GM12878 (cell line): ENCODE data around the gene SLC11A2. TPM values are rescaled to one million over a fixed set of nuclear protein-coding genes. Genes with fewer than 3 reads are reported as not detected.

Experiments
- CBX3 ChIP-seq: fragments of 200-600 bp; sonication (generic); IDR thresholded peaks from 2 replicates; pipeline ENCODE4 v1.6.1; 2016; ENCODE audit warnings: low read depth, borderline replicate concordance
- CBX5 ChIP-seq: sonication (generic); IDR thresholded peaks from 2 replicates; pipeline ENCODE4 v1.6.1; 2016; ENCODE audit warnings: low read depth, moderate library complexity, mild to moderate bottlenecking, inconsistent platforms
- CREB1 ChIP-seq: IDR thresholded peaks from 2 replicates; pipeline ENCODE4 v1.6.1; 2012; ENCODE audit warnings: low read depth, mild to moderate bottlenecking, inconsistent platforms
- FOXM1 ChIP-seq: IDR thresholded peaks from 2 replicates; pipeline ENCODE4 v1.6.1; 2012; ENCODE audit warnings: low read depth, mild to moderate bottlenecking, inconsistent platforms, low read length, moderate library complexity
- GABPA ChIP-seq: IDR thresholded peaks from 2 replicates; pipeline ENCODE4 v1.6.1; 2014; ENCODE audit warnings: antibody characterized with exemption, low read depth, mild to moderate bottlenecking, inconsistent platforms
- MYB ChIP-seq: fragments of 150-350 bp; IDR thresholded peaks from 2 replicates; pipeline ENCODE4 v1.6.1; 2014; ENCODE audit warnings: mild to moderate bottlenecking, low read depth, low read length, borderline replicate concordance
- NBN ChIP-seq: fragments of 450-650 bp; IDR thresholded peaks from 2 replicates; pipeline ENCODE4 v1.6.1; 2016
- NR2C2 ChIP-seq: IDR thresholded peaks from 2 replicates; pipeline ENCODE4 v1.6.1; 2011; ENCODE audit warnings: borderline replicate concordance, low read depth; ENCODE audit not compliant: control insufficient read depth, insufficient read length
- PAX8 ChIP-seq: fragments of 450-650 bp; IDR thresholded peaks from 2 replicates; pipeline ENCODE4 v1.6.1; 2017; ENCODE audit warnings: mild to moderate bottlenecking, moderate library complexity
- RAD21 ChIP-seq: IDR thresholded peaks from 2 replicates; pipeline ENCODE4 v1.6.1; 2011; ENCODE audit warnings: mild to moderate bottlenecking, low read depth, low read length, moderate library complexity; ENCODE audit not compliant: insufficient read depth
- RB1 ChIP-seq: fragments of 450-650 bp; formaldehyde crosslinking; IDR thresholded peaks from 2 replicates; pipeline ENCODE4 v1.6.1; 2017; ENCODE audit warnings: mild to moderate bottlenecking, borderline replicate concordance
- RUNX3 ChIP-seq: IDR thresholded peaks from 2 replicates; pipeline ENCODE4 v1.6.1; 2012; ENCODE audit warnings: low read length, inconsistent platforms
- STAT3 ChIP-seq: IDR thresholded peaks from 2 replicates; pipeline ENCODE4 v1.6.1; 2011; ENCODE audit warnings: low read depth, low read length, improper control_type of control experiment
- polyA plus RNA-seq, 11 experiments: library from polyadenylated mRNA; depleted of rRNA in 4 of 11; unstranded in 6 of 11; stranded (reverse) in 5 of 11; fragments of >200 nt; fragmentation: Nextera tagmentation in 4 of 11; fragmentation: Illumina TruSeq in 1 of 11; extraction: Ambion mirVana in 4 of 11; extraction: Trizol in 1 of 11; gene quantifications; 1 replicate in 1 of 11; 2 replicates in 10 of 11; pipeline versions ENCODE4 v1.2.1 to v1.2.3, GENCODE V29; 2011 to 2016; ENCODE audit warnings: inconsistent platforms in 2 of 11, missing spikeins in 2 of 11, low read depth in 1 of 11
- total RNA-seq, 4 experiments: library from RNA; depleted of rRNA in 3 of 4; stranded (reverse); fragments of >200 nt in 3 of 4; fragmentation: Illumina TruSeq in 1 of 4; extraction: Trizol in 1 of 4; gene quantifications; 2 replicates each; pipeline versions ENCODE4 v1.2.1 to v1.2.3, GENCODE V29; 2013 to 2021
- TF ChIP-seq, protein P1 (sequence below): fragments of 150-350 bp; IDR thresholded peaks from 2 replicates; pipeline ENCODE4 v1.6.1; 2016; ENCODE audit warnings: low read depth, low read length
- TF ChIP-seq, protein P2 (sequence below), 3 experiments: IDR thresholded peaks in 2 of 3; conservative IDR thresholded peaks in 1 of 3; 2 replicates each; pipeline ENCODE4 v1.5.1; 2011; ENCODE audit warnings: low read depth in 3 of 3, low read length in 3 of 3, mild to moderate bottlenecking in 3 of 3, control low read depth in 2 of 3, moderate library complexity in 2 of 3, inconsistent platforms in 1 of 3, mixed read lengths in 1 of 3; ENCODE audit not compliant: control insufficient read depth in 2 of 3, insufficient read depth in 1 of 3; ENCODE audit errors: extremely low read depth in 1 of 3
- TF ChIP-seq, protein P3 (sequence below): IDR thresholded peaks from 2 replicates; pipeline ENCODE4 v1.6.1; 2012; ENCODE audit warnings: low read depth, low read length, improper control_type of control experiment
- TF ChIP-seq, protein P4 (sequence below): fragments of 450-650 bp; IDR thresholded peaks from 2 replicates; pipeline ENCODE4 v1.6.1; 2017; ENCODE audit warnings: mild to moderate bottlenecking
- TF ChIP-seq, protein P5 (sequence below): fragments of 450-650 bp; IDR thresholded peaks from 2 replicates; pipeline ENCODE4 v1.6.1; 2017; ENCODE audit warnings: mild to moderate bottlenecking, moderate library complexity

SLC11A2 gene
- total and polyA plus RNA-seq, 10 of the 15 experiments (the other 5 are each of a cell fraction or from before 2014, with no cell fraction given) = 6.2 to 29.4 (median 15.6) TPM

DNA sequence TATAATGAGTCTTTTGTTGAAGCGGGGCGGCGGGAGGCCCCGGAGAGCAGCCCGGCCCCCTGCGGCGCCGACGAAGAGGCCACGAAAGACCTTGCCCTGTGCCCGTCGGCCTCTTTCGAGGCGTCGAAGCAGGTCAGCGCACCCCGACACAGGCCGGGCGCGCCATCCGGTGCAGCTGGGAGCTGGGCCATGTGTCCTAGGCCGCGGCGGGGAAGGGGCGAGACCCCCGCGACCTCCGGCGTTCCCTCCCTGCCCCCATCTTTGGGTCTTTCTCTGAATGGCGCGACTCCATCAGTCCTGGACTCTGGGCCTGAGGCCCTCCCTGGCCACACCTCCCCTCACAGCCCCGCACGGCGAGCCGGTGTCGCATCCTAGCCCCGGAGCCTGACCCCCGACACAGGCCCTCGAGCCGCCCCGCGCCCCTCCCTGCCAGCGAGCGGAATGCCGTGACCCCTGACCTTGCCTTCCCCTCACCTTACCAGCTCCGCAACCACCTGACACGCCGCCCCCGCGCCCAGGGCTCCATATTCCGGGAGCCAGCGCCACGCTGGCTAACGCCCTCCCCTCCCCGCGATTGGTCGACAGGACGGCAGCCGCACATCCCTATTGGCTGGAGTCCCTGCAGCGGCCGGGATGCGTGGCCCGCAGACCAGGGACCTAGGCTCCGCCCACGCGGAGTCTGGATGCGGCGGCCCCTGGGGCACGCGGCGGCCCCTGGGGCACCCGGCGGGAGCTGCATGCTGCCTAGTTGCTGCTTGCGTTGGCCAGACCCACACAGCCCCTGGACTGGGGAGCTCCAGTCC lies at the start of gene SLC11A2 (continued):
- TF ChIP-seq, protein P1, sequence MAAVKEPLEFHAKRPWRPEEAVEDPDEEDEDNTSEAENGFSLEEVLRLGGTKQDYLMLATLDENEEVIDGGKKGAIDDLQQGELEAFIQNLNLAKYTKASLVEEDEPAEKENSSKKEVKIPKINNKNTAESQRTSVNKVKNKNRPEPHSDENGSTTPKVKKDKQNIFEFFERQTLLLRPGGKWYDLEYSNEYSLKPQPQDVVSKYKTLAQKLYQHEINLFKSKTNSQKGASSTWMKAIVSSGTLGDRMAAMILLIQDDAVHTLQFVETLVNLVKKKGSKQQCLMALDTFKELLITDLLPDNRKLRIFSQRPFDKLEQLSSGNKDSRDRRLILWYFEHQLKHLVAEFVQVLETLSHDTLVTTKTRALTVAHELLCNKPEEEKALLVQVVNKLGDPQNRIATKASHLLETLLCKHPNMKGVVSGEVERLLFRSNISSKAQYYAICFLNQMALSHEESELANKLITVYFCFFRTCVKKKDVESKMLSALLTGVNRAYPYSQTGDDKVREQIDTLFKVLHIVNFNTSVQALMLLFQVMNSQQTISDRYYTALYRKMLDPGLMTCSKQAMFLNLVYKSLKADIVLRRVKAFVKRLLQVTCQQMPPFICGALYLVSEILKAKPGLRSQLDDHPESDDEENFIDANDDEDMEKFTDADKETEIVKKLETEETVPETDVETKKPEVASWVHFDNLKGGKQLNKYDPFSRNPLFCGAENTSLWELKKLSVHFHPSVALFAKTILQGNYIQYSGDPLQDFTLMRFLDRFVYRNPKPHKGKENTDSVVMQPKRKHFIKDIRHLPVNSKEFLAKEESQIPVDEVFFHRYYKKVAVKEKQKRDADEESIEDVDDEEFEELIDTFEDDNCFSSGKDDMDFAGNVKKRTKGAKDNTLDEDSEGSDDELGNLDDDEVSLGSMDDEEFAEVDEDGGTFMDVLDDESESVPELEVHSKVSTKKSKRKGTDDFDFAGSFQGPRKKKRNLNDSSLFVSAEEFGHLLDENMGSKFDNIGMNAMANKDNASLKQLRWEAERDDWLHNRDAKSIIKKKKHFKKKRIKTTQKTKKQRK = no peak
- no peak for TF ChIP-seq PAX8
- TF ChIP-seq, protein P2, sequence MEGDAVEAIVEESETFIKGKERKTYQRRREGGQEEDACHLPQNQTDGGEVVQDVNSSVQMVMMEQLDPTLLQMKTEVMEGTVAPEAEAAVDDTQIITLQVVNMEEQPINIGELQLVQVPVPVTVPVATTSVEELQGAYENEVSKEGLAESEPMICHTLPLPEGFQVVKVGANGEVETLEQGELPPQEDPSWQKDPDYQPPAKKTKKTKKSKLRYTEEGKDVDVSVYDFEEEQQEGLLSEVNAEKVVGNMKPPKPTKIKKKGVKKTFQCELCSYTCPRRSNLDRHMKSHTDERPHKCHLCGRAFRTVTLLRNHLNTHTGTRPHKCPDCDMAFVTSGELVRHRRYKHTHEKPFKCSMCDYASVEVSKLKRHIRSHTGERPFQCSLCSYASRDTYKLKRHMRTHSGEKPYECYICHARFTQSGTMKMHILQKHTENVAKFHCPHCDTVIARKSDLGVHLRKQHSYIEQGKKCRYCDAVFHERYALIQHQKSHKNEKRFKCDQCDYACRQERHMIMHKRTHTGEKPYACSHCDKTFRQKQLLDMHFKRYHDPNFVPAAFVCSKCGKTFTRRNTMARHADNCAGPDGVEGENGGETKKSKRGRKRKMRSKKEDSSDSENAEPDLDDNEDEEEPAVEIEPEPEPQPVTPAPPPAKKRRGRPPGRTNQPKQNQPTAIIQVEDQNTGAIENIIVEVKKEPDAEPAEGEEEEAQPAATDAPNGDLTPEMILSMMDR (IDR thresholded peaks at IDR 0.05 in 2 of 3, conservative IDR thresholded peaks at IDR 0.05 in 1 of 3; ENCODE audit: control insufficient read depth in 2 of 3, extremely low read depth in 1 of 3, insufficient read depth in 1 of 3, low read depth in 3 of 3, low read length in 3 of 3) = peak; percentile 7 to 13 (median 12); a peak in 2 of 6 replicates
- no peak for TF ChIP-seq CBX5
- TF ChIP-seq CBX3 = no peak
- TF ChIP-seq FOXM1 = no peak
- no peak for TF ChIP-seq NBN
- TF ChIP-seq STAT3 = no peak
- no peak for TF ChIP-seq RUNX3
- TF ChIP-seq, protein P3, sequence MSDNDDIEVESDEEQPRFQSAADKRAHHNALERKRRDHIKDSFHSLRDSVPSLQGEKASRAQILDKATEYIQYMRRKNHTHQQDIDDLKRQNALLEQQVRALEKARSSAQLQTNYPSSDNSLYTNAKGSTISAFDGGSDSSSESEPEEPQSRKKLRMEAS = peak; percentile 38; the same call in 1 of the 2 replicates
- TF ChIP-seq RB1 = no peak
- TF ChIP-seq, protein P4, sequence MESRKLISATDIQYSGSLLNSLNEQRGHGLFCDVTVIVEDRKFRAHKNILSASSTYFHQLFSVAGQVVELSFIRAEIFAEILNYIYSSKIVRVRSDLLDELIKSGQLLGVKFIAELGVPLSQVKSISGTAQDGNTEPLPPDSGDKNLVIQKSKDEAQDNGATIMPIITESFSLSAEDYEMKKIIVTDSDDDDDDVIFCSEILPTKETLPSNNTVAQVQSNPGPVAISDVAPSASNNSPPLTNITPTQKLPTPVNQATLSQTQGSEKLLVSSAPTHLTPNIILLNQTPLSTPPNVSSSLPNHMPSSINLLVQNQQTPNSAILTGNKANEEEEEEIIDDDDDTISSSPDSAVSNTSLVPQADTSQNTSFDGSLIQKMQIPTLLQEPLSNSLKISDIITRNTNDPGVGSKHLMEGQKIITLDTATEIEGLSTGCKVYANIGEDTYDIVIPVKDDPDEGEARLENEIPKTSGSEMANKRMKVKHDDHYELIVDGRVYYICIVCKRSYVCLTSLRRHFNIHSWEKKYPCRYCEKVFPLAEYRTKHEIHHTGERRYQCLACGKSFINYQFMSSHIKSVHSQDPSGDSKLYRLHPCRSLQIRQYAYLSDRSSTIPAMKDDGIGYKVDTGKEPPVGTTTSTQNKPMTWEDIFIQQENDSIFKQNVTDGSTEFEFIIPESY = no peak
- no peak for TF ChIP-seq GABPA
- no peak for TF ChIP-seq RAD21
- TF ChIP-seq, protein P5, sequence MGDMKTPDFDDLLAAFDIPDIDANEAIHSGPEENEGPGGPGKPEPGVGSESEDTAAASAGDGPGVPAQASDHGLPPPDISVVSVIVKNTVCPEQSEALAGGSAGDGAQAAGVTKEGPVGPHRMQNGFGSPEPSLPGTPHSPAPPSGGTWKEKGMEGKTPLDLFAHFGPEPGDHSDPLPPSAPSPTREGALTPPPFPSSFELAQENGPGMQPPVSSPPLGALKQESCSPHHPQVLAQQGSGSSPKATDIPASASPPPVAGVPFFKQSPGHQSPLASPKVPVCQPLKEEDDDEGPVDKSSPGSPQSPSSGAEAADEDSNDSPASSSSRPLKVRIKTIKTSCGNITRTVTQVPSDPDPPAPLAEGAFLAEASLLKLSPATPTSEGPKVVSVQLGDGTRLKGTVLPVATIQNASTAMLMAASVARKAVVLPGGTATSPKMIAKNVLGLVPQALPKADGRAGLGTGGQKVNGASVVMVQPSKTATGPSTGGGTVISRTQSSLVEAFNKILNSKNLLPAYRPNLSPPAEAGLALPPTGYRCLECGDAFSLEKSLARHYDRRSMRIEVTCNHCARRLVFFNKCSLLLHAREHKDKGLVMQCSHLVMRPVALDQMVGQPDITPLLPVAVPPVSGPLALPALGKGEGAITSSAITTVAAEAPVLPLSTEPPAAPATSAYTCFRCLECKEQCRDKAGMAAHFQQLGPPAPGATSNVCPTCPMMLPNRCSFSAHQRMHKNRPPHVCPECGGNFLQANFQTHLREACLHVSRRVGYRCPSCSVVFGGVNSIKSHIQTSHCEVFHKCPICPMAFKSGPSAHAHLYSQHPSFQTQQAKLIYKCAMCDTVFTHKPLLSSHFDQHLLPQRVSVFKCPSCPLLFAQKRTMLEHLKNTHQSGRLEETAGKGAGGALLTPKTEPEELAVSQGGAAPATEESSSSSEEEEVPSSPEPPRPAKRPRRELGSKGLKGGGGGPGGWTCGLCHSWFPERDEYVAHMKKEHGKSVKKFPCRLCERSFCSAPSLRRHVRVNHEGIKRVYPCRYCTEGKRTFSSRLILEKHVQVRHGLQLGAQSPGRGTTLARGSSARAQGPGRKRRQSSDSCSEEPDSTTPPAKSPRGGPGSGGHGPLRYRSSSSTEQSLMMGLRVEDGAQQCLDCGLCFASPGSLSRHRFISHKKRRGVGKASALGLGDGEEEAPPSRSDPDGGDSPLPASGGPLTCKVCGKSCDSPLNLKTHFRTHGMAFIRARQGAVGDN = peak; percentile 76
- TF ChIP-seq CREB1 = peak; percentile 74
- no peak for TF ChIP-seq NR2C2
- TF ChIP-seq MYB = no peak
